GM21381 (cell line): ENCODE data around the gene DYNLT1.
A peak's percentile ranks its signal among the peaks of the same experiment; 100 is the strongest.
"Not testable (repeated sequence)": the region's sequence is repeated elsewhere in the genome, so short reads cannot be mapped to it uniquely, and the experiment has no call there.

ENCODE experiments used
- ATAC-seq: cut with Tn5 transposase; IDR thresholded peaks from one replicate; pipeline ENCODE4 v1.9.1; 2021; ENCODE audit warnings: mild to moderate bottlenecking, moderate library complexity; ENCODE audit not compliant: unreplicated experiment

The DYNLT1 gene

DNA sequence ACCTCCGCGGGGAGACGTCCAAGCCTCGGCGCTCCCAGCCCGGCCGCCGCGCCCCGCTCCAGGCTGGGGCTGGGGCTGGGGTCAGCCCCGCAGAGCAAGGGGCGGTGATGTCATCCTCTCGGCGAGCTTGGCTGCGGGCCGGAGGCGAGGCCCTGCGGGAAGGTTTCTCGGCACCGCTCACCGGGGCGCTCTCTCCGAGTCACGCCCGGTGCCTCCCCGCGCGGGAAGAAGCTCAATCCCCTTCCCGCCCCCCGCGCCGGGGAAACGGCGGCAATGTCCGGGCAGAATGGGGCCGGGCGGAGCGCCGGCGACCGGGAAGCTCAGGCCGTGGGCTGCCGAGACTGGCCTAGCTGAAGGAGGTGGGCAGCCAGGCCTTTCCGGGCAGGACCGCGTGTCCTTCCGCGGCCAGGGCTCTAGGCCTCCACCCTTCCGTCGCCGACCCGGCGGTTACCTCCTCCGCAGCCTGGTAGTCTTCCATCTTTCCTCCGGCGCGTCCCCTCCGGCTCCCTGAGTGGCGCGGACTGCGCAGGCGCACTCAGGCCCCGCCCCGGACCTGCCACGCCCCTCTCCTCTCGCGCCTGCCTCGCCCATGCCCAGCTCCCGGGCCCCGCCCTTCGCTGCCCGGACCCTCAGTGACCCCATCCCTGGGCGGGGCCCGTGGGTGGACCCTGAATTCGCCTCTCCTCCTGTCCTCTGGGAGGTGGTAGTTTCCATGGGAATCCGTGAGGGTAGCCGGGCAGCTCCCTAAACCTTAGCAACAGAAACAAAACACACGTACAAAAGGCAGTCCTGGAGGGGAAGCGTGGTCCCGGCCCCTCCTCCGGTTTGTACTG is at the start of gene DYNLT1:
TSS of gene DYNLT1 (minus strand) at position 513 of the 833 bp plus-strand sequence. CDS start at position 478, 35 bp downstream.
- peak; percentile 52 for ATAC-seq

DNA sequence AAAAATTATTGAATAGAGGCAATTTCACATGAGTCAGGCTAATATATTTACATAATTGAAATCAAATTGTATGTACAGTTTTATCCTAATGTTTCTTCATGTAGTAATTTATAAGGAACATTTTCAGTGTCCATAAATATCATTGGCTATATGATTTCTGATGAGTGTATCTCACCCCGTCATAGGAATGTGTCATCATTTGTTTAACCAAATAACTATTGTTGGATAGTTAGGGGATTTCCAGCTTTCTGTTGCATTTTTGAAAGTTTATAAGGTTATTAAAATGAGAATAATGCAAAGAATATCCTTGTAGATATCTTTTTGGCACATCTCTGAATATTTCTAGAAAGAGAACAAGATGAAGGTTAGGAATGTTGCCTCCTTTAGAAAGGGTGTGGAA is 44.3 kb upstream of the DYNLT1 start:
- no peak for ATAC-seq

- no peak for ATAC-seq
Measured at GRCh38 chr6:158687506-158687905, 43.0 kb upstream of the DYNLT1 start.

DNA sequence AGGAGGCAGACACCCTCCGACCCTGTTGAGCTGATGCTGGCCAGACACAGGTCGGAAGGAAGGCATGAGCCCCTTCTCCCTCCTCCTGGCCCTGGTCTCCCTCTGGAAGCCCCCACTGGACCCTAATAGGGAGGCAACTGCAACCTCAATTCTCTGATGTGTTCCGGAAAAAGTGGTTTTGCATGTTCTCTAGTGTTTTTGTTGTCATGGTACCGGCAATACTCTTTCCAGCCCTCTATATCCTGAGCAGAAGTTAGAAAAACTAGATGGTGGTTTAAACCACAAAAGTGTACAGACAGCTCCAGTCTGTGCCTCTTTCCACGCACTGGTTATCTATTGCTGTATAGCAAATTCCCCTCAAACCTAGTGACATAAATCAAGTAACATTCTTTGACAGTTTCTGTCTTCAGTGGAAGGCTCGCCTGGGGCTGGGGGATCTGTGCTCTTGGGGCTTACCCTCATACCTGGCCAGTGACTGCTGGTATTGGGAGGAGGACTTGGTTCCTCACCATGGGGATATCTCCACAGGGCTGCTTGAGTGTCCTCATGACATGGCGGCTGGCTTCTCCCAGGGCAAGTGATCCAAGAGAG is 42.3 kb upstream of the DYNLT1 start:
- peak; percentile 69 for ATAC-seq

DNA sequence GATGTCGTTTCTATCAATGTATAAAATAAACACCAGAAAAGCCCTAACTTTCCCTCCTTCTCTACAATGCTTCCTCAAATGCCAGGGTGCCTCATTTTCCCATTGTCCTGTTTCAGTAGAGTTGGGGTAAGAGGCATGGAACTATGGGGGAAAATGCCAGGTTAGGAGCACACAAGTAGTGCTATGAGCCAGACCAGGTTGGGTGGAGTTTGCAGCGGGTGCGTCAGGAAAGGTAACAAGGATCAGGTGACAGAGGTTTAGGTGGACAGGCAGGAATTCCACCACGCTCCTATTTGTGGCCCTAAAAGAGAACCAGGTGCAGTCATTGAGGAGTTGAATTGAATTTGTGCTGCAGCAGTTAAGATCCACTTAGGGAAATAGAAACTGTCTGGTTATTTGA is 41.8 kb upstream of the DYNLT1 start:
- no peak for ATAC-seq

DNA sequence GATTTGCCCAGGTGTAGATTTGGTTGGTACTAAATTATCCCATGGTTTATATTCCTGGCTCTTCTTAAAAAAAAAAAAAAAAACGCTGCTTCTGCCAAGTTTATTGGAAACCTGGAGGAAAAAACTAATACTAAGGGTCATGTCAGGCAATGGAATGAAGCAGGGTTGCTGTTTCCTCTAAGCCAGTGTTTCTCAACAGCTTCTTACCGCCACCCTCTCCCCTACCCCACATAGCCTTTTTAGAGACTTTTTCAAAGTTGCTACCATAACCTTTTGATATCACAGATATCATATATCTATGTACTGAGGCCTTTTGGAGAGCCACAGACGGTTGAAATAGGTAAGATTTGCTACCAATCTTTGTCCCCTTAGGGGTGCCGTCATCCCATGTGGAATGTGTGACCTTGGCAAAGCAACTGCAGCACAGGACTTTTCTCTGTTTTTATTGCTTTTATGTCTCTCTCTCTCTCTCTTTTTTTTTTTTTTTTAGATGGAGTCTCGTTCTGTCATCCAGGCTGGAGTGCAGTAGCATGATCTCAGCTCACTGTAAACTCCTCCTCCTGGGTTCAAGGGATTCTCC is 40.3 kb upstream of the DYNLT1 start:
- ATAC-seq = no peak

GRCh38 chr6:158684311-158684710 is 39.8 kb upstream of the DYNLT1 start:
- ATAC-seq = no peak

GRCh38 chr6:158680481-158680880 is 35.9 kb upstream of the DYNLT1 start:
- ATAC-seq = no peak

- no peak for ATAC-seq
Measured at GRCh38 chr6:158680015-158680414, 35.5 kb upstream of the DYNLT1 start.

GRCh38 chr6:158677906-158678578 is 33.5 kb upstream of the DYNLT1 start:
- ATAC-seq = no peak

DNA sequence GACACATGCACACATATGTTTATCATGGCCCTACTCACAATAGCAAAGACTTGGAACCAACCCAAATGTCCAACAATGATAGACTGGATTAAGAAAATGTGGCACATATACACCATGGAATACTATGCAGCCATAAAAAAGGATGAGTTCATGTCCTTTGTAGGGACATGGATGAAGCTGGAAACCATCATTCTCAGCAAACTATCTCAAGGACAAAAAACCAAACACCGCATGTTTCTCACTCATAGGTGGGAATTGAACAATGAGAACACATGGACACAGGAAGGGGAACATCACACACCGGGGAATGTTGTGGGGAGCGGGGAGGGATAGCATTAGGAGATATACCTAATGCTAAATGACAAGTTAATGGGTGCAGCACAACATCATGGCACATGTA is 32.6 kb upstream of the DYNLT1 start:
- ATAC-seq = not testable (repeated sequence)

DNA sequence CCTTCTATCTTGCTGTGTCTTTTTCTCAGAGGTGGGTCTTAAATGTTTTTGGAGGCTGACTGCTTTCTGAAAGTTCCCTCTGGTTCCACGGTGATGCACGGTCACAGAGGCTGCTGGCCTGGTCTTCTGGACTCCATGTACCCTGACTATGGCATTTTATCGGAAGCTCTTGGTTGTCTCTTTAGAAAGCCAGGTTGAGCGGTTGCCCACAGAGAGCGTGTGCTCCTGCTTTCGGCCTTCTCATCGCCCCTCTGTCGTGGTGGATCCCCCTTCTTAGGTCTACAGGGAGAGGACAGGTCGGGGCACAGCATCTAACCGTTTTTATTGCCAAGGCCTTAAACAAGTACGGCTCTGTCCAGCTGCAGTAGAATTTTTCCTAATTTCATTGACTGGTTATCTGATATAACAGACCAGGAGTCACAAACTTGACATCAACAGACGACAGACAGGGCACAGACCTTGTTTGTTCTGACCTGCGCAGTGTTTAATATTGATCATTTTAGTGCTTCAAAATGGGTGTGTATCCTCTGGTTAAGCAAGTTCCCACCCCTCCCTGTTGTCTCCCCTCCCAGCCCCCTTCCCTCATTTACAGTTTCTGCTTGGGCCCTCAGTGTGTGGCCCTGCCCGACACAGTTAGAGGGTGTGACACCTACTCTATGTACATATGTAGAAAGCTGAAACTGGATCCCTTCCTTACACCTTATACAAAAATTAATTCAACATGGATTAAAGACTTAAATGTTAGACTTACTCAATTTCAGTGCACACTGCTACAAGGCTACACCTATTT is 30.0 kb upstream of the DYNLT1 start:
- no peak for ATAC-seq

DNA sequence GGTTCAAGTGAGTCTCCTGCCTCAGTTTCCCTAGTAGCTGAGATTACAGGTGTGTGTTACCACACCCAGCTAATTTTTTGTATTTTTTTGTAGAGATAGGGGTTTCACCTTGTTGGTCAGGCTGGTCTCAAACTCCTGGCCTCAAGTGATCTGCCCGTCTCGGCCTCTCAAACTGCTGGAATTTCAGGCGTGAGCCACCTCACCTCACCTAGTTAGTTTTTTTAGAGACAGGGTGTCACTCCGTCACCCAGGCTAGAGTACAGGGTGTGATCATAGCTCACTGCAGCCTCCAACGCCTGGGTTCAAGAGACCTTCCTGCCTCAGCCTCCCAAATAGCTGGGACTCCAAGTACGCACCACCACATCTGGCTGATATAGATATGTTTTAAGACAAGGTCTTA is 28.2 kb upstream of the DYNLT1 start:
- no peak for ATAC-seq

DNA sequence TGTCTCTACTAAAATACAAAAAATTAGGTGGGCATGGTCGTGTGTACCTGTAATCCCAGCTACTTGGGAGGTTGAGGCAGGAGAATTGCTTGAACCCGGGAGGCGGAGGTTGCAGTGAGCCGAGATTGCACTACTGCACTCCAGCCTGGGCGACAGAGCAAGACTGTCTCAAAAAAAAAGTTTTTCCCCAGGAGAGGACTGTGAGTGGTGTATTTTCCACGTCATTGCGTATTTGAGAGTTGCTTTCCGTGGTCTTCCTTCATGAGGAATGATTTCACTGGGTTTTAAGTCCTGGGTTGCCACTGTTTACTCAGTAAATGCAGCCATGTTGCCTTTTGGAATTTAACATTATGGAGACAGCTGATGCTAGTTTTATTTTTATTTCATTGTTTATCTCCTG is 27.6 kb upstream of the DYNLT1 start:
- ATAC-seq = not testable (repeated sequence)

DNA sequence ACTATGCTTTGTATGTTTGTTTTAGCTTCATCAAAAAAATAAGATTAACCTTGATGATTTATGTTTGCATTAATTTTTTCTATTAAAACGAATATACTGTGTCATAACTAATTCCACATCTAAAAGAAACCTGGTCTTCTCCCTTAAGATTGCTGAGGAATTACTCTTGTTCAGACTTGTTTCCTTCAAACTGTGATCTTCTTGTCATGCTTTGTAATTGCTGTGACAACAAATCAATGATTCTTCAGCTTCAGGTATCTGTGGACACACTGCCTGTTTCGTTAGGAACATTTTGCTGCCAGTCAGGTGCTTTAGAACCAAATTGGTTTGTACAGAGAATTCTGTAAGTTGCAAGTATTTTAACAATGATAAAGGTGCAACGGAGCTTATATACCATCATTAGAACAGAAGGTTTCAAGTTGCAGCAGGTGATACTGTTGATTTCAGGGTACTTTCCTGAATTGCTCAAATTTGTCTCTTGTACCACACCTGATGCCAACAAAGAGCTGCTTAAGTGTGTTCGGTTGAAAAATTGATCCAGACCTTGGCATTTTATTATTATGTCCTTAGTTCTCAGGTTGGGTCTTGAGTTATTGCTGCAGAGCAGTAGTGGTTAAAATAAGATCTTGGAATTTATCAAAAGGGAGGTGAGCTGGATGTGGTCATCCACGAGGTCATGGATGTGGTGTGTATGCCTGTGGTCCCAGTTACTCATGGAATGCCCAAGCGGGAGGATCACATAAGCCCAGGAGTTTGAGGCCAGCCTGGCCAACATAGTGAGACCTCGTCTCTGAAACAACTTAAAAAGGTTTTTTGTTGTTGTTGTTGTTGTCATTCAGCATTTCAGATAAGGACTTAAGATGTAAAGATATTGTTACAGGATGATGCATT is 24.8 kb upstream of the DYNLT1 start:
- no peak for ATAC-seq

- ATAC-seq = no peak
Measured at GRCh38 chr6:158668707-158669103, 24.2 kb upstream of the DYNLT1 start.

- ATAC-seq = no peak
Measured at GRCh38 chr6:158667360-158667981, 22.9 kb upstream of the DYNLT1 start.

DNA sequence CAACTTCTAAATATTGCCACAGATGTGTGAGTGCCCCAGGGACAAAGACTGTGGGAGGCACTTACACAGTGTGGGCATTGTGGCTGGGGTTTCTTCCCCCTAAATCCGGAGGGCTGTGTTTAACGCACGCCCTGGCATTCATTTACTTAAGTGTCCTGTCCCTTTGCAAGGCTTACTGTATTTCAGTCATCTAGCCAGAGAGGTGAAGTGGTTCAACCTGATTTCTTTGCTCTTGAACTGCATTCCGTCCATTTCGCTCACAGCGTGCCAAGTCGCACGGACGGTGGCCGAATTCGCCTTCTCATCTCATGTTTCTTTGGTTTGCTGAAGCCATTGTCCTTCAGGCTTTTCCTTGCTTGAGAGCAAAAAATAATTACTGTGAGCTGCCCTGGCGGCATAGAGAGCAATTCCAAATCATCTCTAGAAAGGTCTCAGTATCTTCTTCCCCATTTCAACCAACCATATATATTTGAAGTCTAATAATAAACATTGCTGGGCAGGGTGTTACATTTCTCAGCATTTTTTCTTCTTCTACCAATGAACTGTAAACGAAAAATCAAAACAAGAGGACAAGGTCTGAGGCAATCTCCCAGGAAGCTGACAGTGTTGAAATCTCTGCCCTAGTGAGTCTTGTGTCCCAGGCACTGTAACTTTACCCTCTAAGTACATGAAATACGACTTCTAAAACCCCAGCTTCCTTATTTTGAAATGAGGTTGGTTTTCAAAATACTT is 22.3 kb upstream of the DYNLT1 start:
- no peak for ATAC-seq

DNA sequence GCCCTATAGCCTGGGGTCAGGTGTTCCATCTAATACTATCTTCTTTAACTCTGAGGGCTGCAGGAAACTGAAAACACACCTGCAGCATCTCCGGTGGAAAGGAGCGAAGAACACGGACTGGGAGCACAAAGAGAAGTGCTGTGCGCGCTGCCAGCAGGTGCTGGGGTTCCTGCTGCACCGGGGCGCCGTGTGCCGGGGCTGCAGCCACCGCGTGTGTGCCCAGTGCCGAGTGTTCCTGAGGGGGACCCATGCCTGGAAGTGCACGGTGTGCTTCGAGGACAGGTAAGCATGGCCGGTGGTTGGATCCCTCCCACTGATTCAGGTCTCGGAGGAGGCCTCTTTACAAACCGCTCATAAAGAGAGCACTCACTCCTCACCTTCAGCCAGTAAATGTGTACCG is 20.8 kb upstream of the DYNLT1 start:
- ATAC-seq = no peak
